Measurements from ENCODE around the gene CTNNBL1.

CTNNBL1 gene

GRCh38 chr20:37737826-37738420 is 44.1 kb downstream of the CTNNBL1 start:
- TF ChIP-seq CTCF (IDR thresholded peaks at IDR 0.05; ENCODE audit: insufficient read depth, low read depth, low read length, missing control alignments): no peak
- no peak for DNase-seq (ENCODE audit: low read depth)
- H3K4me3 ChIP-seq (ENCODE audit: low read length): no peak overlapping the region

GRCh38 chr20:37741055-37741454 is 47.2 kb downstream of the CTNNBL1 start:
- TF ChIP-seq CTCF (IDR thresholded peaks at IDR 0.05; ENCODE audit: insufficient read depth, low read depth, low read length, missing control alignments): no peak
- H3K4me3 ChIP-seq (ENCODE audit: low read length): no peak overlapping the region
- peak; percentile 71 for DNase-seq (ENCODE audit: low read depth)

GRCh38 chr20:37741570-37741969 is 47.7 kb downstream of the CTNNBL1 start:
- no peak for DNase-seq (ENCODE audit: low read depth)
- no peak for TF ChIP-seq CTCF (IDR thresholded peaks at IDR 0.05; ENCODE audit: insufficient read depth, low read depth, low read length, missing control alignments)

GRCh38 chr20:37742131-37742530 is 48.3 kb downstream of the CTNNBL1 start:
- H3K4me3 ChIP-seq (ENCODE audit: low read length): no peak overlapping the region
- no peak for TF ChIP-seq CTCF (IDR thresholded peaks at IDR 0.05; ENCODE audit: insufficient read depth, low read depth, low read length, missing control alignments)
- DNase-seq (ENCODE audit: low read depth): no peak

More at GRCh38 chr20:37741570-37741969, 47.7 kb downstream of the CTNNBL1 start:
- H3K4me3 ChIP-seq (ENCODE audit: low read length): no peak overlapping the region

GRCh38 chr20:37744347-37744746 is 50.5 kb downstream of the CTNNBL1 start:
- no peak for TF ChIP-seq CTCF (IDR thresholded peaks at IDR 0.05; ENCODE audit: insufficient read depth, low read depth, low read length, missing control alignments)
- DNase-seq (ENCODE audit: low read depth): no peak
- no peak overlapping the region for H3K4me3 ChIP-seq (ENCODE audit: low read length)

- TF ChIP-seq CTCF (IDR thresholded peaks at IDR 0.05; ENCODE audit: insufficient read depth, low read depth, low read length, missing control alignments): no peak
- no peak overlapping the region for H3K4me3 ChIP-seq (ENCODE audit: low read length)
- peak; percentile 35 for DNase-seq (ENCODE audit: low read depth)
Measured at GRCh38 chr20:37745553-37745952, 51.7 kb downstream of the CTNNBL1 start.

GRCh38 chr20:37748015-37748414 is 54.2 kb downstream of the CTNNBL1 start:
- no peak for TF ChIP-seq CTCF (IDR thresholded peaks at IDR 0.05; ENCODE audit: insufficient read depth, low read depth, low read length, missing control alignments)

More at GRCh38 chr20:37748015-37748414, 54.2 kb downstream of the CTNNBL1 start:
- no peak overlapping the region for H3K4me3 ChIP-seq (ENCODE audit: low read length)
- no peak for DNase-seq (ENCODE audit: low read depth)
